Lung (tissue), 12 donors: Measurements from ENCODE around the gene CRAMP1. TPM values are rescaled to one million over a fixed set of nuclear protein-coding genes. Genes with fewer than 3 reads are reported as not detected.

Experiments
- ATAC-seq: fragments of 200-7000 bp; cut with Tn5 transposase; one replicate; pipeline ENCODE4 v1.9.1; 2020; ENCODE audit warnings: moderate number of reproducible peaks; ENCODE audit not compliant: insufficient read depth, low FRiP score
- DNase-seq, 3 donors: peaks; one replicate each; pipeline ENCODE4 v3.0.0-alpha.2; 2013 to 2017
- H3K27ac ChIP-seq, 2 donors: one replicate each; pipeline ENCODE4 v1.5.1; 2013; ENCODE audit warnings: mild to moderate bottlenecking in 2 of 2, moderate library complexity in 2 of 2, control low read depth in 1 of 2, inconsistent platforms in 1 of 2, low read depth in 1 of 2, low read length in 1 of 2
- H3K27me3 ChIP-seq, 3 donors: one replicate each; pipeline ENCODE4 v1.5.1; 2013; ENCODE audit warnings: low read length in 2 of 3; ENCODE audit not compliant: control insufficient read depth in 3 of 3, insufficient read depth in 3 of 3
- H3K36me3 ChIP-seq, 4 donors: one replicate each; pipeline ENCODE4 v1.5.1; 2013; ENCODE audit warnings: low read length in 4 of 4, mild to moderate bottlenecking in 1 of 4, moderate library complexity in 1 of 4; ENCODE audit not compliant: control insufficient read depth in 4 of 4, insufficient read depth in 4 of 4
- H3K4me1 ChIP-seq, 5 donors: one replicate each; pipeline ENCODE4 v1.5.1; 2013; ENCODE audit warnings: low read length in 5 of 5, mild to moderate bottlenecking in 2 of 5, moderate library complexity in 1 of 5; ENCODE audit not compliant: control insufficient read depth in 5 of 5, insufficient read depth in 5 of 5
- H3K4me3 ChIP-seq: one replicate; pipeline ENCODE4 v1.5.1; 2013; ENCODE audit warnings: mild to moderate bottlenecking, control low read depth, moderate library complexity
- H3K9ac ChIP-seq, 2 donors: one replicate each; pipeline ENCODE4 v1.5.1; 2013; ENCODE audit warnings: low read length in 2 of 2, control low read depth in 1 of 2; ENCODE audit not compliant: insufficient read depth in 1 of 2
- H3K9me3 ChIP-seq, 4 donors: one replicate each; pipeline ENCODE4 v1.5.1; 2013; ENCODE audit warnings: low read length in 3 of 4, mild to moderate bottlenecking in 1 of 4, moderate library complexity in 1 of 4; ENCODE audit not compliant: control insufficient read depth in 4 of 4, insufficient read depth in 3 of 4
- CTCF ChIP-seq: IDR thresholded peaks from 2 replicates; pipeline ENCODE4 v1.5.1; 2012; ENCODE audit warnings: mild to moderate bottlenecking; ENCODE audit errors: control extremely low read depth, extremely low read depth
- WGBS, 2 donors: extraction: QIAGEN DNeasy Blood & Tissue Kit; methylation state at CpG; one replicate each; pipeline ENCODE4 v1.1.7; 2013; 5-methylcytosine and 5-hydroxymethylcytosine counted together
- polyA plus RNA-seq, 2 donors: library from polyadenylated mRNA; stranded (reverse); fragments of 200-250 nt; gene quantifications; one replicate each; pipeline ENCODE4 v1.2.1, GENCODE V29; 2013
- total RNA-seq, 2 donors: library from RNA; depleted of rRNA in 1 of 2; stranded (reverse); fragments of >200 nt in 1 of 2; gene quantifications; one replicate each; pipeline ENCODE4 v1.2.1, GENCODE V29; 2014 to 2021
- donor health status: control.
- donor health status: control.
- donor health status: Bipolar disorder and iron deficiency.
- donor health status: healthy.
- donor health status: DM: yes; HTN: yes; CAD: no.

CRAMP1 gene
- total and polyA plus RNA-seq, 4 donors: 6.6 to 20.4 (median 12.5) TPM

GRCh38 chr16:1708083-1708767 lies 96.1 kb downstream of the CRAMP1 start:
- H3K4me1 ChIP-seq: peaks cover 3 to 16% (median 5%) of the 10 kb centered on the region in 5 donors
- no peak for DNase-seq
- no peaks in the 10 kb centered on the region for H3K27me3 ChIP-seq
- TF ChIP-seq CTCF: no peak
- H3K4me3 ChIP-seq: no peak overlapping the region
- no peak for ATAC-seq
- peaks cover 0 to 5% (median 3%) of the 10 kb centered on the region in 4 donors for H3K36me3 ChIP-seq
- H3K9me3 ChIP-seq: no peaks in the 10 kb centered on the region
- 89 to 91% methylated on average over 17 to 18 of the region's 18 CpGs for WGBS, 2 donors
- H3K9ac ChIP-seq: no peak overlapping the region
- peak overlapping the region in 1 of 2 donors; percentile 72 for H3K27ac ChIP-seq

GRCh38 chr16:1708768-1709180 lies 96.6 kb downstream of the CRAMP1 start:
- WGBS, 2 donors: 88 to 91% methylated on average over 13 of the region's 13 CpGs
- peaks cover 3 to 16% (median 5%) of the 10 kb centered on the region in 5 donors for H3K4me1 ChIP-seq
- H3K36me3 ChIP-seq: peaks cover 0 to 5% (median 4%) of the 10 kb centered on the region in 4 donors
- peak overlapping the region in 1 of 2 donors; percentile 25 for H3K9ac ChIP-seq
- no peaks in the 10 kb centered on the region for H3K27me3 ChIP-seq
- H3K9me3 ChIP-seq: no peaks in the 10 kb centered on the region
- H3K27ac ChIP-seq: peak overlapping the region in 1 of 2 donors; percentile 72
- no peak for ATAC-seq
- no peak for TF ChIP-seq CTCF
- no peak for DNase-seq
- H3K4me3 ChIP-seq: no peak overlapping the region

GRCh38 chr16:1709356-1709755 lies 97.2 kb downstream of the CRAMP1 start:
- no peak overlapping the region for H3K27ac ChIP-seq
- no peak for TF ChIP-seq CTCF
- H3K4me1 ChIP-seq: peaks cover 3 to 16% (median 5%) of the 10 kb centered on the region in 5 donors
- WGBS, 2 donors: 91 to 92% methylated on average over 15 of the region's 15 CpGs
- DNase-seq (no peak), ATAC-seq (no peak)
- no peak overlapping the region for H3K9ac ChIP-seq
- no peaks in the 10 kb centered on the region for H3K27me3 ChIP-seq
- peaks cover 0 to 5% (median 4%) of the 10 kb centered on the region in 4 donors for H3K36me3 ChIP-seq
- H3K9me3 ChIP-seq: no peaks in the 10 kb centered on the region
- no peak overlapping the region for H3K4me3 ChIP-seq
